ENCODE measurements around the gene HCN2.

The HCN2 gene

GRCh38 chr19:572743-573518 is 16.8 kb upstream of the HCN2 start:
- Histone ChIP-seq H3K36me3 (ENCODE audit: insufficient read depth, low read length) (no peaks in the 10 kb centered on the region), H3K27me3 (ENCODE audit: control insufficient read depth in 1 of 2, insufficient read depth in 2 of 2, low read length in 2 of 2) (no peaks in the 10 kb centered on the region), H3K9ac (ENCODE audit: low read length) (peak overlapping the region; percentile 90), H3K4me3 (ENCODE audit: low read depth in 1 of 2, low read length in 2 of 2) (peak overlapping the region; percentile 85 to 89), H3K9me3 (ENCODE audit: low read length) (no peaks in the 10 kb centered on the region), H3K27ac (ENCODE audit: low read depth, low read length) (peak overlapping the region; percentile 86), H3K4me1 (ENCODE audit: insufficient read depth, low read length) (peaks cover 34% of the 10 kb centered on the region)

- Histone ChIP-seq H3K9me3 (ENCODE audit: low read length) (no peaks in the 10 kb centered on the region), H3K27ac (ENCODE audit: low read depth, low read length) (peak overlapping the region; percentile 86), H3K27me3 (ENCODE audit: control insufficient read depth in 1 of 2, insufficient read depth in 2 of 2, low read length in 2 of 2) (no peaks in the 10 kb centered on the region), H3K4me1 (ENCODE audit: insufficient read depth, low read length) (peaks cover 34% of the 10 kb centered on the region), H3K9ac (ENCODE audit: low read length) (peak overlapping the region; percentile 50), H3K4me3 (ENCODE audit: low read depth in 1 of 2, low read length in 2 of 2) (peak overlapping the region; percentile 85 to 89), H3K36me3 (ENCODE audit: insufficient read depth, low read length) (no peaks in the 10 kb centered on the region)
These were observed 16.2 kb upstream of the HCN2 start for GRCh38 chr19:573519-573825.

GRCh38 chr19:574658-575526 is 14.8 kb upstream of the HCN2 start:
- Histone ChIP-seq H3K36me3 (ENCODE audit: insufficient read depth, low read length) (no peaks in the 10 kb centered on the region), H3K9me3 (ENCODE audit: low read length) (no peaks in the 10 kb centered on the region), H3K27me3 (ENCODE audit: control insufficient read depth in 1 of 2, insufficient read depth in 2 of 2, low read length in 2 of 2) (no peaks in the 10 kb centered on the region), H3K27ac (ENCODE audit: low read depth, low read length) (peak overlapping the region; percentile 73), H3K4me1 (ENCODE audit: insufficient read depth, low read length) (peaks cover 34% of the 10 kb centered on the region), H3K9ac (ENCODE audit: low read length) (peak overlapping the region; percentile 20), H3K4me3 (ENCODE audit: low read depth in 1 of 2, low read length in 2 of 2) (peak overlapping the region; percentile 20 to 52)

- peak overlapping the region; percentile 73 for H3K27ac ChIP-seq (ENCODE audit: low read depth, low read length)
- peaks cover 34% of the 10 kb centered on the region for H3K4me1 ChIP-seq (ENCODE audit: insufficient read depth, low read length)
- H3K9me3 ChIP-seq (ENCODE audit: low read length) = no peaks in the 10 kb centered on the region
- peaks cover 5% of the 10 kb centered on the region for H3K36me3 ChIP-seq (ENCODE audit: insufficient read depth, low read length)
- peak overlapping the region; percentile 20 to 52 for H3K4me3 ChIP-seq (ENCODE audit: low read depth in 1 of 2, low read length in 2 of 2)
- H3K9ac ChIP-seq (ENCODE audit: low read length) = no peak overlapping the region
- H3K27me3 ChIP-seq (ENCODE audit: control insufficient read depth in 1 of 2, insufficient read depth in 2 of 2, low read length in 2 of 2) = no peaks in the 10 kb centered on the region
These were observed 13.9 kb upstream of the HCN2 start for GRCh38 chr19:575527-576506.

DNA sequence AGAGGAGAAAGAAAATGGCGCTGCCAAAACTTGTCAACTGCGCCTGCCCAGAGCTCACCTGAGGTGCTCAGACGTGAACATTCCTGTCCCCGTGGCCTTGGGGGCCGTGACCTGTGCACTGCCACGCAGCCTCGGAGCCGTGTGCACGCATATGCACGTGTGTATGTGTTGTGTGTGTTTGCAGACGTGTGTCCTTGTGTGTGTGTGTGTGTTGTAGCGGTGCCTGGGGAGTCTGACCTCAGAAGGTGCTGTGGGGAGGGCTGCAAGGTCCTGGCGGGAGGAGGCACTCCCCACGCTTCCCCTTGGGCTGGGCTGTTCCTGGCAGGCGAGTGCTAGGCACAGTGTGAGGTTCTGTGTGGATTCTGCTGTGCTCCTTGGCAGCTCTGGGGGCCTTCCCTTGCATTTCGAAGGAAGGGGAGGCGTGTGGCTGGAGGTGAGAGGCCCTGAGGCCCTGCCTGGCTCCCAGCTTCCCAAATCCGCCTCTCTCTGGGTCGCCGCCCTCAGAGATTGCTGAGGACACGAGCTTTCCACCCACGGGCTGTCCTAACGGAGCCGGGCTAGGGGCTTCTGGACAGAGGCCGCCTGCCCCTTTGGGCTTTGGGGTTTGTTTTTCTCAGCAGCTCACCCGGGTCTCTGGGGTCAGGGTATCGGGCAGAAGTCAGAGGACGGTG is 12.8 kb upstream of the HCN2 start:
- Histone ChIP-seq H3K4me1 (ENCODE audit: insufficient read depth, low read length) (peaks cover 24% of the 10 kb centered on the region), H3K36me3 (ENCODE audit: insufficient read depth, low read length) (peaks cover 12% of the 10 kb centered on the region), H3K4me3 (ENCODE audit: low read depth in 1 of 2, low read length in 2 of 2) (no peak overlapping the region), H3K9ac (ENCODE audit: low read length) (no peak overlapping the region), H3K27me3 (ENCODE audit: control insufficient read depth in 1 of 2, insufficient read depth in 2 of 2, low read length in 2 of 2) (no peaks in the 10 kb centered on the region), H3K27ac (ENCODE audit: low read depth, low read length) (no peak overlapping the region), H3K9me3 (ENCODE audit: low read length) (no peaks in the 10 kb centered on the region)

DNA sequence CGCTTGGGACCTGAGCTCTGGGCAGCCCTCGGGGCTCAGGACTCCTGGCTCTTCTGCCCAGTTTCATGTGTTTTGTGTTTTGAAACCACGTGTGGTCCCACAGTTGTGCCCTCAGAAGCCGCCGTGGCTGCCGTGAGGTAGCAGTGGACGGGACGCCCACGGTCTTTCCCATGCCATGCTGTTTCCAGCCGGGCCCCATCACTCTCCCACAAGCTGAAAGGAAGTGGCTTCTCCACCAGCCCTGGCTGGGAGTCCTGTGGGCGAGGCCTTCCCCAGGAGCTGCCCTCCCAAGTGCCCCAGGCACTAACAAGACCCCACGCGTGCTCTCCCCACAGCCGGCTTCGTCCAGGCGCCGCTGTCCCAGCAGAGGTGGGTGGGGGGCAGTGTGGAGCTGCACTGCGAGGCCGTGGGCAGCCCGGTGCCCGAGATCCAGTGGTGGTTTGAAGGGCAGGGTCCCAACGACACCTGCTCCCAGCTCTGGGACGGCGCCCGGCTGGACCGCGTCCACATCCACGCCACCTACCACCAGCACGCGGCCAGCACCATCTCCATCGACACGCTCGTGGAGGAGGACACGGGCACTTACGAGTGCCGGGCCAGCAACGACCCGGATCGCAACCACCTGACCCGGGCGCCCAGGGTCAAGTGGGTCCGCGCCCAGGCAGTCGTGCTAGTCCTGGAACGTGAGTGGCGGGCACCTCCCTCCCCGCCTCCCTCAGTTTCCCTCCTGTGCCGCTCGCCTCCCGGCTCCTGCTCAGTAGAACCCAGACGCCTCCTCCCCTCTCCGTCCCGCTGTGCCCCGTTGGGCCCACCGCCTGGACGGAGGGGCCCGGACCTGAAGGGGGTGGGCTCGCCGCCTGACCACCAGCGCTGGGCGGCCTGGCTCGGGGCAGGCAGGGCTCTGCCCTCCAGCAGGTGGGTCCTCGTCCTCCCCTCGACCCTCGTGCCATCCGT is 12.0 kb upstream of the HCN2 start:
- Histone ChIP-seq H3K4me1 (ENCODE audit: insufficient read depth, low read length) (peaks cover 24% of the 10 kb centered on the region), H3K36me3 (ENCODE audit: insufficient read depth, low read length) (peaks cover 16% of the 10 kb centered on the region), H3K9ac (ENCODE audit: low read length) (no peak overlapping the region), H3K27me3 (ENCODE audit: control insufficient read depth in 1 of 2, insufficient read depth in 2 of 2, low read length in 2 of 2) (no peaks in the 10 kb centered on the region), H3K9me3 (ENCODE audit: low read length) (no peaks in the 10 kb centered on the region), H3K27ac (ENCODE audit: low read depth, low read length) (no peak overlapping the region), H3K4me3 (ENCODE audit: low read depth in 1 of 2, low read length in 2 of 2) (no peak overlapping the region)

GRCh38 chr19:579111-579841 is 10.4 kb upstream of the HCN2 start:
- no peak overlapping the region for H3K9ac ChIP-seq (ENCODE audit: low read length)
- H3K9me3 ChIP-seq (ENCODE audit: low read length) = no peaks in the 10 kb centered on the region
- no peak overlapping the region for H3K4me3 ChIP-seq (ENCODE audit: low read depth in 1 of 2, low read length in 2 of 2)
- no peak overlapping the region for H3K27ac ChIP-seq (ENCODE audit: low read depth, low read length)
- peaks cover 17% of the 10 kb centered on the region for H3K4me1 ChIP-seq (ENCODE audit: insufficient read depth, low read length)
- H3K36me3 ChIP-seq (ENCODE audit: insufficient read depth, low read length) = peaks cover 22% of the 10 kb centered on the region
- peaks cover 0 to 6% of the 10 kb centered on the region in 2 donors for H3K27me3 ChIP-seq (ENCODE audit: control insufficient read depth in 1 of 2, insufficient read depth in 2 of 2, low read length in 2 of 2)

DNA sequence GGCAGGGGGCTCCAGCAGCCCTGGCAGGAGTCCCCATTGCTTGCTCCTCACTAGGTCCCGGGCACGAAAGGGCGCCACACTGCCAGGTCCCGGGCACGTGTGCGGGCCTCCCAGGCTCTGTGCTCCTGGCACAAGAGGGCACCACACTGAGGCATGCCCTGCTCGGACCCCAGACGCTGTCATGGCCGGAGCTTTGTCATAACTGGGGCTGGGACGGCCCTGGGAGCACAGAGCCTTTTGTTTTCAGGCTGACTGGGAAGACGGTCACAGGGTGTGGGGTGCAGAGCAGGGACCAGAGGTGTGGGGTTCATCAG is 9.9 kb upstream of the HCN2 start:
- H3K9ac ChIP-seq (ENCODE audit: low read length) = no peak overlapping the region
- peaks cover 12% of the 10 kb centered on the region for H3K4me1 ChIP-seq (ENCODE audit: insufficient read depth, low read length)
- no peak overlapping the region for H3K4me3 ChIP-seq (ENCODE audit: low read depth in 1 of 2, low read length in 2 of 2)
- H3K9me3 ChIP-seq (ENCODE audit: low read length) = no peaks in the 10 kb centered on the region
- peaks cover 0 to 11% of the 10 kb centered on the region in 2 donors for H3K27me3 ChIP-seq (ENCODE audit: control insufficient read depth in 1 of 2, insufficient read depth in 2 of 2, low read length in 2 of 2)
- H3K27ac ChIP-seq (ENCODE audit: low read depth, low read length) = no peak overlapping the region
- H3K36me3 ChIP-seq (ENCODE audit: insufficient read depth, low read length) = peaks cover 22% of the 10 kb centered on the region

GRCh38 chr19:580274-580835 is 9.3 kb upstream of the HCN2 start:
- Histone ChIP-seq H3K27ac (ENCODE audit: low read depth, low read length) (no peak overlapping the region), H3K4me3 (ENCODE audit: low read depth in 1 of 2, low read length in 2 of 2) (no peak overlapping the region), H3K9me3 (ENCODE audit: low read length) (no peaks in the 10 kb centered on the region), H3K27me3 (ENCODE audit: control insufficient read depth in 1 of 2, insufficient read depth in 2 of 2, low read length in 2 of 2) (peaks cover 0 to 16% of the 10 kb centered on the region in 2 donors), H3K4me1 (ENCODE audit: insufficient read depth, low read length) (peaks cover 9% of the 10 kb centered on the region), H3K36me3 (ENCODE audit: insufficient read depth, low read length) (peaks cover 22% of the 10 kb centered on the region), H3K9ac (ENCODE audit: low read length) (no peak overlapping the region)
